HCT116 (cell line): ENCODE results near the gene S100P. TPM values are rescaled to one million over a fixed set of nuclear protein-coding genes. Genes with fewer than 3 reads are reported as not detected.

Experiments used
- ATAC-seq: fragments of 200-7000 bp; cut with Tn5 transposase; 2 replicates; pipeline ENCODE4 v1.9.1; 2020; ENCODE audit warnings: mild to moderate bottlenecking, moderate library complexity
- BruUV-seq: library from RNA; stranded (reverse); fragments of 400-500 nt; replicated peaks from 2 replicates; lab custom pipeline; 2021; lab: Mats Ljungman, UMichigan
- CTCF ChIA-PET: fragments of 300-600 bp; sonication (Branson Sonifier 250); formaldehyde crosslinking; loops from one replicate; lab custom pipeline; 2021; ENCODE audit warnings: antibody characterized with exemption; lab: Charles Lee
- POLR2A ChIA-PET: fragments of 300-600, 350-600 bp; sonication (Branson Sonifier 250); formaldehyde crosslinking; loops from one replicate; lab custom pipeline; 2021; ENCODE audit warnings: antibody characterized with exemption; lab: Charles Lee
- RAD21 ChIA-PET, 2 experiments: fragments of 300-600 bp; sonication (Branson Sonifier 250); formaldehyde crosslinking; loops; one replicate each; lab custom pipeline; 2023; ENCODE audit warnings: low total read pairs in 2 of 2; ENCODE audit not compliant: uncharacterized antibody in 2 of 2, unreplicated experiment in 2 of 2, low non-redundant PET in 1 of 2; lab: Charles Lee
- DNase-seq: peaks from one replicate; pipeline ENCODE4 v3.0.0-alpha.2; 2010; ENCODE audit warnings: low read depth, low spot score
- H2AFZ ChIP-seq: fragments of 200-600 bp; shearing (Covaris generic), sonication (generic); 2 replicates; pipeline ENCODE4 v1.6.1; 2017; ENCODE audit warnings: low read depth, mixed run types, mixed read lengths, antibody characterized with exemption, low read length; ENCODE audit not compliant: poor library complexity, severe bottlenecking
- H3K27ac ChIP-seq: 2 replicates; pipeline ENCODE4 v1.5.1; 2012; ENCODE audit warnings: low read depth, low read length
- H3K27me3 ChIP-seq: fragments of 200-600 bp; sonication (generic); 2 replicates; pipeline ENCODE4 v1.6.1; 2016; ENCODE audit warnings: mixed run types, low read length, mixed read lengths; ENCODE audit not compliant: insufficient read depth
- H3K36me3 ChIP-seq, 2 experiments: fragments of 200-500 bp in 1 of 2; fragments of 200-600 bp in 1 of 2; sonication (Bioruptor generic) in 1 of 2; sonication (generic) in 1 of 2; 2 replicates each; pipeline versions ENCODE4 v1.5.1 to v1.6.1; 2014 to 2016; ENCODE audit warnings: low read length in 2 of 2, inconsistent platforms in 1 of 2, mixed read lengths in 1 of 2, mixed run types in 1 of 2; ENCODE audit not compliant: insufficient read depth in 2 of 2, control insufficient read depth in 1 of 2
- H3K4me1 ChIP-seq, 2 experiments: fragments of 200-600 bp in 1 of 2; sonication (generic) in 1 of 2; 2 replicates each; pipeline versions ENCODE4 v1.5.1 to v1.6.1; 2012 to 2017; ENCODE audit warnings: low read length in 2 of 2, inconsistent platforms in 1 of 2, mild to moderate bottlenecking in 1 of 2, mixed read lengths in 1 of 2, mixed run types in 1 of 2, moderate library complexity in 1 of 2; ENCODE audit not compliant: insufficient read depth in 2 of 2, control insufficient read depth in 1 of 2
- H3K4me2 ChIP-seq: fragments of 200-600 bp; sonication (generic); 2 replicates; pipeline ENCODE4 v1.6.1; 2017; ENCODE audit warnings: mixed run types, low read length, mixed read lengths
- H3K4me3 ChIP-seq, 2 experiments: fragments of 200-600 bp in 1 of 2; sonication (generic) in 1 of 2; replicated peaks in 1 of 2; 2 replicates each; pipeline ENCODE4 v1.5.1; 2011 to 2016; ENCODE audit warnings: low read length in 2 of 2, control low read depth in 1 of 2, low read depth in 1 of 2, mild to moderate bottlenecking in 1 of 2, mixed read lengths in 1 of 2, mixed run types in 1 of 2
- H3K79me2 ChIP-seq: fragments of 200-600 bp; sonication (generic); 2 replicates; pipeline ENCODE4 v1.6.1; 2017; ENCODE audit warnings: mild to moderate bottlenecking, mixed run types, low read length, moderate library complexity, mixed read lengths; ENCODE audit not compliant: insufficient read depth
- H3K9ac ChIP-seq: fragments of 200-600 bp; sonication (generic); 2 replicates; pipeline ENCODE4 v1.6.1; 2016; ENCODE audit warnings: low read length, mixed read lengths
- H3K9me2 ChIP-seq: fragments of 200-600 bp; sonication (generic), shearing (Covaris generic); 2 replicates; pipeline ENCODE4 v1.6.1; 2017; ENCODE audit warnings: mixed run types, mild to moderate bottlenecking, moderate library complexity; ENCODE audit not compliant: insufficient read depth
- H3K9me3 ChIP-seq, 2 experiments: fragments of 200-500 bp in 1 of 2; fragments of 200-600 bp in 1 of 2; sonication (Bioruptor generic) in 1 of 2; sonication (generic) in 1 of 2; 2 replicates each; pipeline ENCODE4 v1.6.1; 2014 to 2017; ENCODE audit warnings: low read length in 2 of 2, mixed read lengths in 2 of 2, inconsistent platforms in 1 of 2, low read depth in 1 of 2, mild to moderate bottlenecking in 1 of 2, mixed run types in 1 of 2, moderate library complexity in 1 of 2; ENCODE audit not compliant: control insufficient read depth in 1 of 2, insufficient read depth in 1 of 2
- H4K20me1 ChIP-seq: fragments of 200-600 bp; sonication (generic), shearing (Covaris generic); 2 replicates; pipeline ENCODE4 v1.6.1; 2017; ENCODE audit warnings: mixed run types, mild to moderate bottlenecking, moderate library complexity; ENCODE audit not compliant: insufficient read depth
- CBX3 ChIP-seq: IDR thresholded peaks from 2 replicates; pipeline ENCODE4 v1.6.1; 2012; ENCODE audit warnings: low read depth
- CEBPB ChIP-seq: IDR thresholded peaks from 2 replicates; pipeline ENCODE4 v1.6.1; 2012; ENCODE audit warnings: low read depth
- EGR1 ChIP-seq: IDR thresholded peaks from 2 replicates; pipeline ENCODE4 v1.6.1; 2012; ENCODE audit warnings: low read depth
- MAX ChIP-seq: IDR thresholded peaks from 2 replicates; pipeline ENCODE4 v1.6.1; 2012
- POLR2A ChIP-seq: IDR thresholded peaks from 2 replicates; pipeline ENCODE4 v1.7.0; 2011; ENCODE audit warnings: borderline replicate concordance; ENCODE audit not compliant: insufficient read depth, insufficient read length; ENCODE audit errors: extremely low read depth
- POLR2AphosphoS5 ChIP-seq: IDR thresholded peaks from 2 replicates; pipeline ENCODE4 v1.6.1; 2011; ENCODE audit warnings: mild to moderate bottlenecking, low read depth, low read length, moderate library complexity
- SIN3A ChIP-seq: IDR thresholded peaks from 2 replicates; pipeline ENCODE4 v1.6.1; 2012; ENCODE audit warnings: low read depth
- SP1 ChIP-seq: IDR thresholded peaks from 2 replicates; pipeline ENCODE4 v1.6.1; 2012; ENCODE audit warnings: low read depth
- SRF ChIP-seq: IDR thresholded peaks from 2 replicates; pipeline ENCODE4 v1.6.1; 2012; ENCODE audit warnings: low read depth
- YY1 ChIP-seq: IDR thresholded peaks from 2 replicates; pipeline ENCODE4 v1.6.1; 2011; ENCODE audit warnings: low read length, low read depth, moderate library complexity, mild to moderate bottlenecking; ENCODE audit not compliant: insufficient replicate concordance; ENCODE audit errors: extremely low read depth
- ZFX ChIP-seq: fragments of 450-650 bp; IDR thresholded peaks from 2 replicates; pipeline ENCODE4 v1.6.1; 2017
- intact Hi-C: fragments of 100-400 bp; cut with micrococcal nuclease; formaldehyde crosslinking; loops from 2 replicates; pipeline ENCODE4 v1.10.0; 2022
- total RNA-seq: library from RNA; stranded (reverse); gene quantifications from one replicate; pipeline ENCODE4 v1.2.1, GENCODE V29; 2021; ENCODE audit not compliant: unreplicated experiment
- TF ChIP-seq, protein P1 (sequence below): IDR thresholded peaks from 2 replicates; pipeline ENCODE4 v1.6.1; 2012; ENCODE audit warnings: low read depth

Gene S100P
- total RNA-seq, 1 experiment from 2014 or later: 4.1 TPM

DNA sequence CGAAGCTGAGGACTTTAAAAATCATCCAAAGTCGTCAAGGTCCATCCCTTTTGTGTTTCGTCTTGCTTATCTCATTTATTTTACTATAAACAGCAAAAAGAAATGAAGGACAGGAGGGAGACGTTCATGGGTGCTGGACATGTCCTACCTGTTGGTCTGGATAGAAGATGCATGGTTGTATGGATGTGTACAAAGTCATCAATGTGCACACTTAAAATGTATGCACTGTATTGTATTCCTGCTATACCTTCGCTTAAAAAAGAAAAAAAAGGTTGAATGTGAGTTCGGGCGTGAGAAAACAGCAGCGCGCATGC, 22.0 kb downstream of the S100P start:
- peak overlapping the region; percentile 79 to 83 for H3K4me3 ChIP-seq
- ChIA-PET RAD21 (no interaction called here), CTCF (no interaction called here), POLR2A (no interaction called here)
- H3K36me3 ChIP-seq: no peaks in the 10 kb centered on the region
- no TSS peak for BruUV-seq
- H3K27me3 ChIP-seq: no peaks in the 10 kb centered on the region
- ATAC-seq: no peak
- no peak overlapping the region; the same call in 1 of the 2 replicates for H3K27ac ChIP-seq
- peak overlapping the region; percentile 100 for H2AFZ ChIP-seq
- peak overlapping the region; percentile 92 for H3K4me2 ChIP-seq
- no peaks in the 10 kb centered on the region for H3K9me2 ChIP-seq
- no peaks in the 10 kb centered on the region for H3K9me3 ChIP-seq
- no peak for DNase-seq
- intact Hi-C loops: no loop called here
- H3K79me2 ChIP-seq: peaks cover 14% of the 10 kb centered on the region
- TF ChIP-seq POLR2AphosphoS5 (no peak), CBX3 (0 out of 2 replicates have a peak, but pooled peaks have one; percentile 4)
- H4K20me1 ChIP-seq: no peaks in the 10 kb centered on the region
- H3K9ac ChIP-seq: peak overlapping the region; percentile 76
- H3K4me1 ChIP-seq: peaks cover 4 to 20% of the 10 kb centered on the region in 2 experiments; a peak in 3 of 4 replicates

DNA sequence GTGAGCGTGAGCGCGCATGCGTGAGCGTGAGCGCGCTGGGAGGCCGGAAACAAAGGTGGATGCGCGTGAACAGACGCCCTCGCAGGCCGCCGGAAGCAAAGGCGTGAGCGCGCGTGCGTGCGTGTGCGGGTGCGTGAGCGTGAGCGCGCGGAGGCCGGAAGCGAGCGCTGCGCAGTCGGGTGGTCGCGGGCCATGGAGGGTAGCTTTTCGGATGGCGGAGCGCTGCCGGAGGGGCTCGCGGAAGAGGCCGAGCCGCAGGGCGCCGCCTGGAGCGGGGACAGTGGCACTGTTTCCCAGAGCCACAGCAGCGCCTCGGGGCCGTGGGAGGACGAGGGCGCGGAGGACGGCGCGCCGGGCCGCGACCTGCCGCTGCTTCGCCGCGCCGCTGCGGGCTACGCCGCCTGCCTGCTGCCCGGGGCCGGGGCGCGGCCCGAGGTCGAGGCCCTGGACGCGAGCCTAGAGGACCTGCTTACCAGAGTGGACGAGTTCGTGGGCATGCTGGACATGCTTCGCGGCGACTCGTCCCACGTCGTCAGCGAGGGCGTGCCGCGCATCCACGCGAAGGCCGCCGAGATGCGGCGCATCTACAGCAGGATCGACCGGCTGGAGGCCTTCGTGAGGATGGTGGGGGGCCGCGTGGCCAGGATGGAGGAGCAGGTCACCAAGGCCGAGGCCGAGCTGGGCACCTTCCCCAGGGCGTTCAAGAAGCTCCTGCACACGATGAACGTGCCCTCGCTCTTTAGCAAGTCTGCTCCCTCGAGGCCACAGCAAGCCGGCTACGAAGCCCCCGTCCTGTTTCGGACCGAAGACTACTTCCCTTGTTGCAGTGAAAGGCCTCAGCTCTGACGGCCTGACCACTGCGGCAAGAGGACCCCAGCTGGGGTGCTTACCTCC, 22.6 kb downstream of the S100P start, which contains the start of gene BLOC1S4:
TSS of gene BLOC1S4 (plus strand) at position 157 of the 894 bp plus-strand sequence. CDS start at position 193, 36 bp downstream.
- RAD21 ChIA-PET: no interaction called here
- DNase-seq (peak; percentile 81), ATAC-seq (peak; percentile 82)
- H4K20me1 ChIP-seq: no peaks in the 10 kb centered on the region
- H3K9ac ChIP-seq: peak within 1 kb of the TSS; percentile 76
- no peaks in the 10 kb centered on the region for H3K27me3 ChIP-seq
- H3K4me2 ChIP-seq: peak within 1 kb of the TSS; percentile 92
- peaks cover 4 to 20% of the 10 kb centered on the region in 2 experiments; a peak in 3 of 4 replicates for H3K4me1 ChIP-seq
- no peaks in the 10 kb centered on the region for H3K9me3 ChIP-seq
- H3K9me2 ChIP-seq: no peaks in the 10 kb centered on the region
- H3K79me2 ChIP-seq: peaks cover 14% of the 10 kb centered on the region
- no peaks in the 10 kb centered on the region for H3K36me3 ChIP-seq
- TF ChIP-seq YY1: no peak
- no peak for TF ChIP-seq CBX3
- peak; percentile 76 for TF ChIP-seq MAX
- no peak for TF ChIP-seq CEBPB
- TF ChIP-seq ZFX: peak; percentile 96
- peak; percentile 91 for TF ChIP-seq POLR2AphosphoS5
- no peak for TF ChIP-seq SRF
- TF ChIP-seq EGR1: peak; percentile 69; the same call in 1 of the 2 replicates
- peak; percentile 32 for TF ChIP-seq POLR2A
- TF ChIP-seq, protein P1, sequence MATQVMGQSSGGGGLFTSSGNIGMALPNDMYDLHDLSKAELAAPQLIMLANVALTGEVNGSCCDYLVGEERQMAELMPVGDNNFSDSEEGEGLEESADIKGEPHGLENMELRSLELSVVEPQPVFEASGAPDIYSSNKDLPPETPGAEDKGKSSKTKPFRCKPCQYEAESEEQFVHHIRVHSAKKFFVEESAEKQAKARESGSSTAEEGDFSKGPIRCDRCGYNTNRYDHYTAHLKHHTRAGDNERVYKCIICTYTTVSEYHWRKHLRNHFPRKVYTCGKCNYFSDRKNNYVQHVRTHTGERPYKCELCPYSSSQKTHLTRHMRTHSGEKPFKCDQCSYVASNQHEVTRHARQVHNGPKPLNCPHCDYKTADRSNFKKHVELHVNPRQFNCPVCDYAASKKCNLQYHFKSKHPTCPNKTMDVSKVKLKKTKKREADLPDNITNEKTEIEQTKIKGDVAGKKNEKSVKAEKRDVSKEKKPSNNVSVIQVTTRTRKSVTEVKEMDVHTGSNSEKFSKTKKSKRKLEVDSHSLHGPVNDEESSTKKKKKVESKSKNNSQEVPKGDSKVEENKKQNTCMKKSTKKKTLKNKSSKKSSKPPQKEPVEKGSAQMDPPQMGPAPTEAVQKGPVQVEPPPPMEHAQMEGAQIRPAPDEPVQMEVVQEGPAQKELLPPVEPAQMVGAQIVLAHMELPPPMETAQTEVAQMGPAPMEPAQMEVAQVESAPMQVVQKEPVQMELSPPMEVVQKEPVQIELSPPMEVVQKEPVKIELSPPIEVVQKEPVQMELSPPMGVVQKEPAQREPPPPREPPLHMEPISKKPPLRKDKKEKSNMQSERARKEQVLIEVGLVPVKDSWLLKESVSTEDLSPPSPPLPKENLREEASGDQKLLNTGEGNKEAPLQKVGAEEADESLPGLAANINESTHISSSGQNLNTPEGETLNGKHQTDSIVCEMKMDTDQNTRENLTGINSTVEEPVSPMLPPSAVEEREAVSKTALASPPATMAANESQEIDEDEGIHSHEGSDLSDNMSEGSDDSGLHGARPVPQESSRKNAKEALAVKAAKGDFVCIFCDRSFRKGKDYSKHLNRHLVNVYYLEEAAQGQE: no peak
- TF ChIP-seq SIN3A: 0 out of 2 replicates have a peak, but pooled peaks have one; percentile 18
- 0 out of 2 replicates have a peak, but pooled peaks have one; percentile 22 for TF ChIP-seq SP1
- peak within 1 kb of the TSS; percentile 93 for H3K27ac ChIP-seq
- peak within 1 kb of the TSS; percentile 100 for H2AFZ ChIP-seq
- intact Hi-C loops: no loop called here
- CTCF ChIA-PET: interaction anchor here (4.9 kb wide), 1 partner anchor 157 kb away, joined by 92 read pairs; no protein-coding TSS in a partner anchor
- H3K4me3 ChIP-seq: peak within 1 kb of the TSS; percentile 79 to 83
- POLR2A ChIA-PET: interaction anchor here (0.9 kb wide), 1 partner anchor 42 kb away, joined by 4 read pairs; no protein-coding TSS in a partner anchor
- no TSS peak for BruUV-seq
